CD4-positive, alpha-beta T cell treated with Interferon alpha-2 for 1 hour (primary cell): ENCODE data around the gene DAB2.

ENCODE experiments used
- DNase-seq, 2 donors: peaks; one replicate each; pipeline ENCODE4 v3.0.0-alpha.2; 2020 to 2022

The DAB2 gene

DNA sequence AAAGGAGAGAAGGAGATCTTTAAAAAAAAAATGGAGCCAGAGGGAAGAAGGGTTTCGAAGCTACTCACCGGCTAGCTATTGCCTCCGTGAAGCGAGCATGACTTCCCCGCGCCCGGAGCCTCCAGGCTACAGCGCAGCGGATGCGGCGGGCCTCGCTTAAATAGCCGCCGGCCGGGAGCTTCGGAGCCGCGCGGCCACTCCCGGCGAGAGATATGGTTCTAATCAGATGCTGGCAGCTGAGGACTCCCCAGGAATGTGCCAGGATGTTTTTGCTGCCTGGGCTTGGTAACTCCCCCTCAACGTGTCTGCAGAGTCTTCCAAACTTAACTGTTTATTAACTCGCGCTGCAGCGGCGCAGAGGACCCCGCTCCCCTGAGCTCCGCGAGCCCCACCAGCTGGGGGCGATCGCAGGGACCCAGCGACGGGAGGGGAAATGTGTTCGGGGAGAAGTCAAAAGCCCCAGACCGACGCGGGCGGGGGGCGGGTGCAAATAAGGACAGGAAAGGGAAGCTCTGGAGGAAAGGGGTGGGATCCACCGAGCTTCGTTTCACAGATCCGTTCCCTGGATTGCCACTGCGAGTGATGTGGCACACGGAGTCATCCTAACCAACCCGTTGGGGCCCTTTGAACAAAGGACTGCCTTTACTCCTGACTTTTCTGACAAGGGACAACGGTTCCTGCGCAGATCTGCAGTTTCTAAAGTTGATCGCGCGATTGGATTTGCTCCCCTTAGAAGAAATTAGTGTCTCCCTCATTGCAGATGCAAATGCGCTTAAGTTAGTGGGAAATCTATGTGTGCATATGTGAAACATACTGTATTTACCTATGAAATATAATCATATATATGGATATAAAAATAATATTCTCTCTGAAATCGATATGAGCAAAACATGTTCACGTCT is at the start of gene DAB2:
DAB2 (minus strand) TSS at position 245 of the 902 bp plus-strand sequence. CDS start 30,660 bp downstream, outside the sequence.
- peak; percentile 33 to 41 for DNase-seq

DNA sequence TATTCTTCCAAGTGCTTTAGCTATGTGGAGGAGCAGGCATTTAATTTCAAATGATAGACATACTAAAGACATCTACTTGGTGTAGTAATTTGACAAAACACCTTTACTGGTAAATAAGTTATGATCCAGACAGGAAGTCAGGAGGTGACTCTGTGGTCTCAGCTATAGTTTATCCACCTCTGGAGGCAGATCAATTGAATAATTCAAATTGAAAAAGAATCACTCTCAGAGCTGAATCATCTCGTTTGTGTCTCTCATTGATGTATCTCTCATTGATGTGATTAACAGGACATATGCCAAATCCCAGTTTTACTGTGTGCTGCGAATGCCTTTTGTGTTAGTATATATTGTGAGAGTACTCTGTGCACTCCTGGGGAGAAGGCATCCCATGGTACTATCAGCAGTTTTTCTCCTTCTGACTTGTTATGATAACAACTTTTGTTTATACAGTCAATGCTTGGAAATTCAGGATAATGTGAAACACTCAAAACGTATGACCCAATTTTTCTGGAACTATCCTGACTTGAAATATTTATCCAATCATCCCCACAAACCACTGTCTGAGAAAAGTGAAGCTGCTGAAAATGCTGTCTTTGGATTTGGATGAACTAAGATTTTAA is 48.5 kb upstream of the DAB2 start:
- DNase-seq: no peak

DNA sequence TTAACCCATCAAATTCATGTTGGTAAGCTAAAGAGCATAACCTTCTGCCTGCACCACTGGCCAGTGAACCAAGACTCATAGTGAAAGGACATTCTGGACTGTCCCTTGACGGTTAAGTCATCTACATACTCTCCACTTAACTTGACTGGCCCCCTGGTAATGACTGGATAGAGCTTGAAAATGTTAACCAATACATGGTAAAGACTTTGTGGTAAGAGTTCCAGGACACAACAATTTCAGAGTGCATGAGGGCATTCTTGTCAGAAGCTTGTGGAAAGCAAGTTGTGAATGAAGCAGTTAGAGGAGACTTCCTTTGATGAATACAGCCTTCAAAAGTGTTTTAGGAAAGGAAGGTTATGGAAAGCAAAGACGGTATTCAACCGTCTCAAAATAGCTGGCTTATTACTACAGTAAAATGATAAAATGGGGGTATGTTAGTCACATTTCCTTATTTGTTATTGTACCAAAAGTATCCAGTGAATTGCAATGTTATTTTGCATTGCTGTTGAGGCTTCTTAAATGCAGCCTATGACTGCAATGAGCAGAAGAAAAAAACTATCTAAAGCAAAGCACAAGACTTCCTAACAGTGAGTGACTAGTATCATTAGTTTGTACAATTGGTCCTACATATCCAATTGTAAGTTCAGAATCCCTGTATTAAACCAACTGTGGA is 47.2 kb upstream of the DAB2 start:
- no peak for DNase-seq

DNA sequence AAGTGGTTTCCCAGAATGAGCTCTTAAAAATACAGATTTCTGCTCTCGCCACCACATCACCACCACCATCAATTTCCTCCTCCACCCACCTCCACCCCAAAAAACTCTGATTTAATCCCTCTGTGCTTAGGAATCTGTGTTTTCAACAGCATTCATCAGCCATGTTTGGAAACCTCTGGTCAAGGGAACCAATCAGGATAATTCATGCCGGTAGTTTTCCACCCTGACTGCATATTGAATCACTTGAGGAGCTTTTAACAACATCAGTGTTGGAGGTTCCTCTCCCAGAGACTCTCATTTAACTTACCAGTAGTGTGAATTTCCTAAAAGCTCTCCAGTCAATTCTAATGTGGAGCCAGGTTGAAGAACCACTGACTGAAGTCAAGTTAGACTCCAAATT is 46.0 kb upstream of the DAB2 start:
- no peak for DNase-seq

DNA sequence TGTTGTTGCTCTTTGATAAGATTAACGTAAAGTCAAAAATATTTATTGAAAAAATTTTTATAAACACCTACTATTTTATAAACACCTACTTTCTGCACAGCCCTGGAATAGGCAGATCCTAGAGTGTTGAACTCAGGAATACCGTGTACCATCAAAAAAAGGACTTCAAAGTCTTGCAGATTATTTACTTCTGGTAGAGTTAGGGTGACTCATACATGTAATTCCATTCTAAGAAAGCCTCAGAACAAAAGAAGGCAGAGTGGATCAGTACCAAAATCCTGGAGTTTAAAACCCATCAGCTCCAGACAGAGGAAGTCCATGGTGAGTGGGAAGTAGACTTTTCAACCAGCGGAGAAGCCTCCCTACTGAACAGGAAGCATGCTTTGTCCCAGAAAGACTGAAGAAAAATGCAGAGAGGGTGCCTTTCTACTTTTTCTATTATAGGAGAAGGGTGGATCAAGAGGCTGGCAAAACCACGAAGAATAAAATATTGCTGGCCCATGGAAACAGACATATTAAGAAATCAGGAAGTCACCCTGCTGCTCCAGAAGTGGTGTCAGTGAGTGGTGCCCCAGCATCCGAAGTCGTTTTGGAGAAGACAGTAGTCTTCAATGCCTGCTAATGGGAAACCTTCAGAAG is 45.1 kb upstream of the DAB2 start:
- no peak for DNase-seq

DNA sequence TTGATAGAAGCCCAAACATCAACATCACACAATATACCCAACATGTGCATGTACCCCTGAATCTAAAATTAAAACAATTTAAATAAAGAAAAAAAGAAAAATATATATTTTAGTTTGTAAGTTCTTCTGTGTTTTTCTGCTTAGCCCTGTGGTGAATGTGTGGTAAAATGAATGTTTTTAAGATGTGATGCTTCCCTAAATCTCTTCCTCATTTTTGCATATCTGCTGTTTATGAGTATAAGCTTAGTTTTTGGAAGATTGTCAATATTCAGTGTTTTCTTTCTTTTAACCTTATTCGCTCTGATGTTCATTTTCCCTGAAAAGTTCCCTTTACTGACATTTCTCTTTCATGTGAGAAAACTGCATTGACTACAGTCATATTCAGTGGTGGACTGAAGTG is 44.4 kb upstream of the DAB2 start:
- no peak for DNase-seq

DNA sequence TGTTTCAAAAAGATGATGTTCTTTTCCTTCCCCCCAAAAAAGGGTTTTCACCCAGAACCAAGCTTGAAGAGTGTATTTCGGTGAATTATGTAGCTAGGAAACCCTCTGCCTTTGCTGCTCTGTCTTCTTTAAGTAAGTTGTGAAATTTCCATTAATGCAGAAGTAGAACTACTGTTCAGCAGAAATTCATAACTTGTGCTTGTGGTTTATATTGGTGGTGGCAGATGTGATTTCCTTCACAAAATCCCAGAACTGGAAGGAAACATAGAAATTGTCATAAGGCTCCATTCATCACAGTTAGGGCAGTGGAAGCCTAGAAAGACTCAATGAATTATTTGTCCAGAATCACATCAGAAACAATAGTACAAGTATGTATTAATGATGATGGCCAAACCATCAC is 42.1 kb upstream of the DAB2 start:
- DNase-seq: no peak

DNA sequence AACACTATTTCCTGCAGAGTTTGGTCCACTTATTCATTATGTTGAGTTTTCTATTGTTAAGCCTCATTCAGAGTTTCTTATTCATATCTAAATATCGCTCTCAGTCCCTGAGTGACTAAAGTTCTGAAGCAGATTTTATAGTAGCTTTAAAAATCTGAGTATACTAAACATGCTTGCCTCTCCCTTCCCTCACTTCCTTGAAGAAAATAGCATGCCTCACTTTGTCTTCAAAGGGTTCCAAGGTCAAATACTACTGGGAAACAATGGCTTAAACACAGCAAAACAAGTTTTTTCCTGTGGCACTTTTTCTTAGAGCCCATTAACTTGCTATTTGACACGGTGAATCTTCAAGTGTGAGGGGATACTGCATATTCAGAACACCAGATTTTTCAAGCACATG is 41.1 kb upstream of the DAB2 start:
- DNase-seq: no peak

DNA sequence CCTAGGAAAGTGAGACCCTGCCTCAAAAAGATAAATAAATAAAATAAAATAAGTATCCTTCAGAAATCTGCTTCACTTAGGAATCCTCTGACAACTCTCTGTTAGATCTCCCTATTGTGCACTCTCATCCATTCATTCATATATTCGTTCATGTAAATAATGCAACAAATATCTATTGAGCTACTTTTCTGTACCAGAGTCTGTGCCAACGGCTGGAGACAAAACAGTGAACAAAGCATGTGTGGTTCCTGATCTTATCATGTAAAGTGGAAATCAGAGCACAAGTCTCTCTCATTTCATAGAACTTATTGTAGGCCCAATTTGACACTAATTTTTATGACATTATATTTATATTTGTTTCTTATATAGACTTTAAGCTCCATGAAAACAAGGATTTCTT is 40.3 kb upstream of the DAB2 start:
- no peak for DNase-seq

DNA sequence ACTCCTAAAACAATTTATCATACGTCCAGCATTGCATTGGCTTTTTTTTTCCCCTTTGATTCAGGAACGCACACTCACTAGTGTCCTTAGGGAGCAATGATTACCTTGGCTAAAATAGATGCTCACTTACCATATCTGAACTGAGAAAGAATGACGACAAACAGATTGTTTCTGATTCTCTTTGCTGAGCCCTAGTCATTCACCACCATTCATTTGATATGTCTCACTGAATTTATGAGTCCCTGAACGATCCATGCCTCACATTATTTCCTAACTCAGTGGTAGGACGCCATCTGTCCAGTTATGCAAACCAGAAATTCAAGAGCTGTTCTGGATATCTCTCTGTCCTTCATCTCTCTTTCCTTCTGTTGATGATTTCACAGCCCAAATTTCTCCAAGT is 39.3 kb upstream of the DAB2 start:
- DNase-seq: no peak

DNA sequence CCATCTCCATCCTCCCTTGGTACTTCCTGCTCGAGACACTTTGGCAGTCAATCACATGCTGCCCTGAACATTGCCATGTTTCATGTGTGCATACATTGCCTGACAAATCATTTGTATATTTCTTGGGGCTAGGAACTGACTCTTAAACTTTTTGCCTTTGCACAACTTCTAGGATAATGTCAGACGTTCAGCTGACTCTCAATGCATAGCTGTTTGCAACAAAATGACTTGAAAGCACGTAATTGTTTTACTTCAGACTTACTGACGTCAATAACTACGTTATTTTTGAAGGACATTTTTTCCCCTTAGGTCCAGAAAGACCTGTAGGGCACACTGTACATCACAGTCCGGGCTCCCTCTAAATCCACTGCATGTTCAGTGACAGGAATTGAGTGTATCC is 37.4 kb upstream of the DAB2 start:
- DNase-seq: no peak

DNA sequence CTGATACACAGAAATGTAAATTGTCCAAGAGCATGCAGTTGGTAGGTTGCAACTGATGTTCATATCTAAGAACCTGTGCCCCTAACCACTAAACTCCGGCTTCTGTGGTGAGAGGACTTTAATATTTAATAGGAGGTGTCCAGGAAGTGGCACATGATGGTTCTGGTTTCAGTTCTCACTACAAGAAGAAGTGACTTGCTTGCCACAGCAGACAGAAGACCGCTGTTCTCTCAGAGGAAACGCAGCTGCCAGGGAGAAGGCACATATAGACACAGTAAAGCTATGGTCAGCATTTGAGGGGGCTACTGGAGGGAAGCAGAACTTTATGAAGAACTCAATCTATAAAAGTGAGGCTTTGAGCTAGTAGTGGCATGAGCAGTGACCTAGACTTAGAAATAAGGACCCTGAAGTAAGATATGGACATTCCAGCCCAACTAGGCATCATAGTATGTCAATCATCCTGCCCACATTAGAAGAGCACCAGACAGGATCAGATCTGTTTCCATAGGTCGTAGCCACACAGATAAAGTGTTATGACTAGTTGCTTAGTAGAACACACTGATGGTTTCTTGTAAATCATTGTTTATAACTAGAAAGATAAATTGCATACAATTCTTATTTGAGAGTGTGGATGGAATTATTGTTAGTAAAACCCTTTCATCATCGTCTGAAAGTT is 36.4 kb upstream of the DAB2 start:
- DNase-seq: peak; percentile 21 to 34

DNA sequence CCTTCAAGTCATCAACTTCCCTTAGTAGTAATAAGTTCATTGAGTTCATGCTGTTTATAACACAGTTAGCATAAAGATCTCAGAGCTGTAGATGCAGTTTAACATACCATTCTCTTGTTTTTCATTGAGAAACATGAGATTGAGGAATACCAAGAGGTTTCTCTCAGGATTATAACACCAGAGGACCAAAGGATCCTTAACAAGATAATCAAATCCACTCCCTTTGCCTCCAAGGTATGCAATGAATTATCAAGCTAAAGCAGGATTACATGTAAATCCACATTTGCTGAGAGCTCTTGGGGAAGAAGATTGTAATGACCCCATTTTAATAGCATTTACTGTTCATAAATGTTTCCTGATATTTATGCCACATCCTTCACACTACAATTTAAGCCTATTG is 35.1 kb upstream of the DAB2 start:
- no peak for DNase-seq

DNA sequence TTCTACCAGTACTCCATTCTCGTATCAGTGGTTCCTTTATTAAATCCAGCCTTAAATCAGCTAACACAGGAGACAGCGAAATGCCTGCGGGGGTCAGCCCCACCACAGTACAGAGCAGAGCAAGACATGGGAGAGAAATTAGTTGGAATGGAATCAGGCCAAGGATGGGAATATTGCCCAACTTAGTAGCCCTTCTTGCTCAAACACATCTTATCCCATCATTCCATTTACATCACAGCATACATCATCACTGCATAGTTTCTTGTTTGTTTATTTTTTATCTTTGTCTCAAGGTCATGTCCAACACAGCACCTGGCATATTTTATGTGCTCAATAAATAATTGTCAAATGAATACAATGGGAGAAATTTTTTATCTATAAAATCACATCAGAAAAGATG is 34.3 kb upstream of the DAB2 start:
- no peak for DNase-seq

DNA sequence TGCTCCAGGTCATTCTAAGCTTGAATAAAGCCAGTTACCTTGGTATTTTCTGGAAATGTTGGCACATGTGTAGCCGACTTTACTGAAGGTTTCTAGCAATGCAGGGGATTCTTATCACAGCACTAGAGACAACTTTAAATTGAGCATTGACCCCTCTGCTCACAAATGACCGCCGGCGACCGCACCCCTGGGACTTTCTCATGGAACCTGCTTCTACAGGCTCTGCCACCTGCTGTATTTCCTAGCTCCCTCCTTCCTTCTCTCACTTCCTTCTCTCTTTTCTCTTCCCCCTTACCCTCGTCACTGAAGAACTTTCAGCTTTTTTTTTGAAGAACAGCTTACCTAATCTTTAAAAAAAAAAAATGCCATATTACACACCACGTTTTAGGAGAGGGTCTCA is 30.9 kb upstream of the DAB2 start:
- no peak for DNase-seq

DNA sequence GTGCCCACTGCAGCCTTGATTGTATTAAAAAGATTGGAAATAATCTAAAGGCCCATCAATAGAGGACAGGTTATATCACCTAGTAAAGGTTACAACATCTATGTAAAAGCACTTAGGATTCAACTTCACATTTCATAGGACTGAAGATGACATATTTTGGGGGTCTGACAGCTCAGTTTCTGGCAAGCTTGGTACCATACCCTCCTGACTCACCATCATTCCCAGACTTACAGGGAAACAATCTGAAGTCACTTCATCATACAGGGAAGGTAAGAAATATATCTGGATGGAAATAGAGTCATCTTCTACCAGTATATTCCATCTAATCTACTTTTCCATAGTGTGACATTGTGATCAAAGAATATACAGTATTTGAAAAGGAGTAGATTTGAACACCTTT is 28.8 kb upstream of the DAB2 start:
- DNase-seq: no peak

DNA sequence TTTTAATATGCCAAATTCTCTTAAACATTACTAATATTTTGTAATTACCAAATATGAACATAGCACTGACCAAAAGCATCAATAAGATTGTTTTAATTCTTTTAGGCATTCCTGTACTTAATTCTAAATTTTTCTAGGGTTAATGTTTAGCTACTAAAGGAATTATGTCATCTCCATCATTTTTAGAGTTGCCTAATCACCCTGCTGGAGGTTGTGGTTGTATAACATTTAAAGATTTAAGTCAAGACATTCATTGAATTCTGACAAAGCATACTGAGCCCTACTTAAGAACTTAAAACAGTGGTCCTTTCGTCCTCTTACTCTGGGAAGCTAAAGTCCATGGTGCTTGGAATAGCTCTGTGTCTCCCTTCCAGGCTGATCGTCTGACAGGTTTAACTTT is 28.1 kb upstream of the DAB2 start:
- DNase-seq: no peak

DNA sequence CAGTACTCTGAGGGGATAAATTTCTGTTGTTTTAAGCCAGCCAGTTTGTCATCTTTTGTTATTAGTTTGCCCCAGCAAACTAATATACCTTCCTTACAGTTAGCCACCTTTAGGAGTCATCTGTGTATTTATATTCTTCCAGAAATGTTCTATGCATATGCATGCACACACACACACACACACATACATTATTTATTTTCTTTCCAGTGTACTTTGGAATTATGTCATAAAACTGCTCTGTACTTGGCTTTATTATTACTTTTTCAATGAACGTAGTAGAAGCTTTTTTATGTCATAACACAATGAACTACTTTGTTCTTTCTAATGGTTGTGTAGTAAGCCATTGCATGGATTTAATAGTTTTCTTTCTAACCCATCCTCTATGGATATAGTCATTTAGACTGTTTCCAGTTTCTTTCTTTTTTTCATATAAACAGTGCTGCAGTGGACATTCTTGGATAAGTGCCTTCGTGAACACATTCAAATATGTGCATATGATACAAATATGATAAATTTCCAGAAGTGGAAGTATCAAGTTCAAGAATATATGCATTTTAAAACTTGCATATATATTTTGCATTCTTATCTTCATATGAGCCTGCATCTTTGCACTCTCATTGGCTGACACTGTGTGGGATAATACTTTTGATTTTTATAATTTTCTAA is 26.6 kb upstream of the DAB2 start:
- no peak for DNase-seq

DNA sequence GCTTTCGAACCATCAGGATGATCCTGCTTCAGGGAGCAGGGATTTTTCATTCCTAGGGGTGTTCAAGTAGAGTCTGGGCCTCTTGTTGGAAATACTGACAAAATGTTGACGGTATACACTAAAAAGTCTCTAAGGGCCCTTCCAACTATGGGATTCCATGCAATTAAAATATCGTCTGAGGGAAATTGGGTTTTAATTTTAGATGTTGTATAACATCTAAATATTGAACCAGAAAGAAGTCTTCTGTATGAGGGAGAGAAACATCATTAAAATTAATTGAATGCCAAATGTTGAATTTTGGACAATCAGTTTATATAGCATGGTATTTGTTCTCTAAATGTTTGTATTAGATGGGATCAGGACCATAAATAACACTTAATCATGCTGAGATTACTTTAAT is 25.7 kb upstream of the DAB2 start:
- DNase-seq: no peak

DNA sequence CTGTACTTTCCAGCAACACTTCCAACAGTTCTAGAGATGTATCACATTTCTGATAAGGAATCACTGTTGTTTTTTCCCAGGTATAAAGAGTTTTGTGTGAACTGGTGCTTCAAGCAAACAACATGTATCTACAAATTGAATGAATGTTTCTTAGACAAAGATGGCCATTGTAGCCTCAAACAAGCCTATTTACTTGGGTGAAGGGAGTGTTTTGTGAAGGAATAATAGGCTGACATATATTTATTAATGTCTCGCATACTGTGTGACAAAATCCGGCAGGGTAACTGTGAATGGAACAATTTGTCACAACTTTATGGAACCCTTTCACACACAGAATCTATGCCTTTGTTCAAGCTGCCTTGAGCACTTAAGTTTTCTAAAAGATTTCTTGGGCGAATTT is 24.8 kb upstream of the DAB2 start:
- no peak for DNase-seq

DNA sequence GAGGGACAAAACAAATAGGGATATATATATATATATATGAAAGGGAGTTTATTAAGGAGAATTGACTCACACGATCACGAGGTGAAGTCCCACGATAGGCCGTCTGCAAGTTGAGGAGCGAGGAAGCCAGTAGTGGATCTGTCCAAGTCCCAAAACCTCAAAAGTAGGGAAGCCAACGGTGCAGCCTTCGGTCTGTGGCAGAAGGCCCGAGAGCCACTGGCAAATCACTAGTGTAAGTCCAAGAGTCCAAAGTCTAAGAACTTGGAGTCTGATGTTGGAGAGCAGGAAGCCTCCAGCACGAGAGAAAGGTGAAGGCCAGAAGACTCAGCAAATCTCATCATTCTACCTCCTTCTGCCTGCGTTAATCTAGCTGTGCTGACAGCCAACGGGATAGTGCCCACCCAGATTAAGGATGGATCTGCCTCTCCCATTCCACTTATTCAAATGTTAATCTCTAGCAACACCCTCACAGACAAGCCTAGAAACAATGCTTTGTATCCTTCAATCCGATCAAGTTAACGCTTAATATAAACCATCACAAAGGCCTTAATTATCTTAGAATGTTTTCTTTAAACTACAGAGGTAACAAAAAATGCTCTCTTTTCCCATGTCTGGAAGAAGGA is 23.8 kb upstream of the DAB2 start:
- DNase-seq: no peak

DNA sequence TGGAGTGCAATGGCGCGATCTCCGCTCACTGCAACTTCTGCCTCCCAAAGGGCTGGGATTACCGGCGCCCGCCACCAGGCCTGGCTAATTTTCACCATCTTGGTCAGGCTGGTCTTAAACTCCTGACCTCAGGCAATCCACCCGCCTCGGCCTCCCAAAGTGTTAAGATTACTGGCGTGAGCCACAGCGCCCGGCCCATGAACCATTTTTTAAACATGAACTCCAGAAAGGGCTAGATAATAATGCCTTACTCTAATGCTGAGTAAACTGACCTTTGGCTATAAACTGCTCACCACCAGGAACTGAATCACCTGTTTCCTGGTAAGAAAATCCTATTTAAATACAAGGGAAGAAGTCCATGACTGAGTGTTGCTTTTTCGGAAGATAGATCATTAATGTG is 23.2 kb upstream of the DAB2 start:
- no peak for DNase-seq
